ENCODE results near the gene PROX1. TPM values are rescaled to one million over a fixed set of nuclear protein-coding genes. Genes with fewer than 3 reads are reported as not detected.

PROX1 gene
- total and polyA plus RNA-seq, 9 of the 15 experiments (the other 6 are each of a cell fraction or from before 2014, with no cell fraction given): 0.14 to 0.22 TPM; not detected in 7

DNA sequence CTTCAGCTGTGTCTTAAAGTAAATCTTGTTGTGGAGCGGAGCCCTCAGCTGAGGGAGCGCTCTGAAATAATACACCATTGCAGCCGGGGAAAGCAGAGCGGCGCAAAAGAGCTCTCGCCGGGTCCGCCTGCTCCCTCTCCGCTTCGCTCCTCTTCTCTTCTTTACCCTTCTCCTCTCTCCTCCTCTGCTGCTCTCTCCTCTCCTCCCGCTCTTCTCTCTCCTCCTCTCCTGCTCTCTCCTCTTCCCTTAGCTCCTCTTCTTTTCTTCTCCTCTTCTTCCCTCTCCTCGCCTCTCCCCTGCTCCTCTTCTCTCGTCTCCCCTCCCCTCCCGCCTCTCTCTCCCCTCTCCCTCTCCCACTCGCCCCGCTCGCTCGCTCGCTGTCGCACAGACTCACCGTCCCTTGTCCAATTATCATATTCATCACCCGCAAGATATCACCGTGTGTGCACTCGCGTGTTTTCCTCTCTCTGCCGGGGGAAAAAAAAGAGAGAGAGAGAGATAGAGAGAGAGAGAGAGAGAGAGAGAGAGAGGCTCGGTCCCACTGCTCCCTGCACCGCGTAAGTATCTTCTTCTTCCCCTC lies at the start of gene PROX1 (continued):
- TF ChIP-seq, protein P1, sequence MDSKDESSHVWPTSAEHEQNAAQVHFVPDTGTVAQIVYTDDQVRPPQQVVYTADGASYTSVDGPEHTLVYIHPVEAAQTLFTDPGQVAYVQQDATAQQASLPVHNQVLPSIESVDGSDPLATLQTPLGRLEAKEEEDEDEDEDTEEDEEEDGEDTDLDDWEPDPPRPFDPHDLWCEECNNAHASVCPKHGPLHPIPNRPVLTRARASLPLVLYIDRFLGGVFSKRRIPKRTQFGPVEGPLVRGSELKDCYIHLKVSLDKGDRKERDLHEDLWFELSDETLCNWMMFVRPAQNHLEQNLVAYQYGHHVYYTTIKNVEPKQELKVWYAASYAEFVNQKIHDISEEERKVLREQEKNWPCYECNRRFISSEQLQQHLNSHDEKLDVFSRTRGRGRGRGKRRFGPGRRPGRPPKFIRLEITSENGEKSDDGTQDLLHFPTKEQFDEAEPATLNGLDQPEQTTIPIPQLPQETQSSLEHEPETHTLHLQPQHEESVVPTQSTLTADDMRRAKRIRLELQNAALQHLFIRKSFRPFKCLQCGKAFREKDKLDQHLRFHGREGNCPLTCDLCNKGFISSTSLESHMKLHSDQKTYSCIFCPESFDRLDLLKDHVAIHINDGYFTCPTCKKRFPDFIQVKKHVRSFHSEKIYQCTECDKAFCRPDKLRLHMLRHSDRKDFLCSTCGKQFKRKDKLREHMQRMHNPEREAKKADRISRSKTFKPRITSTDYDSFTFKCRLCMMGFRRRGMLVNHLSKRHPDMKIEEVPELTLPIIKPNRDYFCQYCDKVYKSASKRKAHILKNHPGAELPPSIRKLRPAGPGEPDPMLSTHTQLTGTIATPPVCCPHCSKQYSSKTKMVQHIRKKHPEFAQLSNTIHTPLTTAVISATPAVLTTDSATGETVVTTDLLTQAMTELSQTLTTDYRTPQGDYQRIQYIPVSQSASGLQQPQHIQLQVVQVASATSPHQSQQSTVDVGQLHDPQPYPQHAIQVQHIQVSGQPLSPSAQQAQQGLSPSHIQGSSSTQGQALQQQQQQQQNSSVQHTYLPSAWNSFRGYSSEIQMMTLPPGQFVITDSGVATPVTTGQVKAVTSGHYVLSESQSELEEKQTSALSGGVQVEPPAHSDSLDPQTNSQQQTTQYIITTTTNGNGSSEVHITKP (IDR thresholded peaks at IDR 0.05; ENCODE audit: partially characterized antibody): no peak
- peak; percentile 49; the same call in 1 of the 2 replicates for TF ChIP-seq LCOR (CRISPR knock-in tag; IDR thresholded peaks at IDR 0.05)
- TF ChIP-seq SMAD1 (IDR thresholded peaks at IDR 0.05; ENCODE audit: low read depth, low read length, partially characterized antibody): no peak
- TF ChIP-seq, protein P2, sequence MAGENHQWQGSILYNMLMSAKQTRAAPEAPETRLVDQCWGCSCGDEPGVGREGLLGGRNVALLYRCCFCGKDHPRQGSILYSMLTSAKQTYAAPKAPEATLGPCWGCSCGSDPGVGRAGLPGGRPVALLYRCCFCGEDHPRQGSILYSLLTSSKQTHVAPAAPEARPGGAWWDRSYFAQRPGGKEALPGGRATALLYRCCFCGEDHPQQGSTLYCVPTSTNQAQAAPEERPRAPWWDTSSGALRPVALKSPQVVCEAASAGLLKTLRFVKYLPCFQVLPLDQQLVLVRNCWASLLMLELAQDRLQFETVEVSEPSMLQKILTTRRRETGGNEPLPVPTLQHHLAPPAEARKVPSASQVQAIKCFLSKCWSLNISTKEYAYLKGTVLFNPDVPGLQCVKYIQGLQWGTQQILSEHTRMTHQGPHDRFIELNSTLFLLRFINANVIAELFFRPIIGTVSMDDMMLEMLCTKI (IDR thresholded peaks at IDR 0.05; ENCODE audit: partially characterized antibody): no peak
- no peak for TF ChIP-seq FOSL1 (tag; conservative IDR thresholded peaks at IDR 0.05)

All from K562 (cell line).